GM23338 (cell line): Measurements from ENCODE around the gene SF3B1.

Experiments
- CREB1 ChIP-seq: fragments of 250-450 bp; sonication (Bioruptor Pico); IDR thresholded peaks from 2 replicates; pipeline ENCODE4 v1.5.0; 2020; ENCODE audit warnings: low read depth, mild to moderate bottlenecking, moderate library complexity
- CTCF ChIP-seq, 2 experiments: fragments of 200-600 bp in 1 of 2; sonication (generic) in 1 of 2; conservative IDR thresholded peaks; 2 replicates each; pipeline versions ENCODE4 v1.5.1 to v1.6.1; 2016 to 2017; ENCODE audit warnings: antibody characterized with exemption in 2 of 2, low read depth in 2 of 2, mild to moderate bottlenecking in 2 of 2, moderate library complexity in 1 of 2
- ETS1 ChIP-seq: IDR thresholded peaks from 2 replicates; pipeline ENCODE4 v1.6.1; 2016; ENCODE audit warnings: antibody characterized with exemption
- EZH2 ChIP-seq: fragments of 200-600 bp; sonication (generic); IDR thresholded peaks from one replicate; pipeline ENCODE4 v1.8.0; 2017; ENCODE audit warnings: antibody characterized with exemption, mild to moderate bottlenecking, low read depth; ENCODE audit not compliant: unreplicated experiment
- EZH2phosphoT487 ChIP-seq: fragments of 200-600 bp; sonication (generic); IDR thresholded peaks from one replicate; pipeline ENCODE4 v1.8.1; 2018; ENCODE audit warnings: antibody characterized with exemption; ENCODE audit not compliant: unreplicated experiment
- JUNB ChIP-seq: IDR thresholded peaks from one replicate; pipeline ENCODE4 v1.6.1; 2016; ENCODE audit warnings: antibody characterized with exemption; ENCODE audit not compliant: unreplicated experiment
- NANOG ChIP-seq: IDR thresholded peaks from 2 replicates; pipeline ENCODE4 v1.6.1; 2016; ENCODE audit warnings: antibody characterized with exemption, borderline replicate concordance
- POLR2AphosphoS5 ChIP-seq: IDR thresholded peaks from 2 replicates; pipeline ENCODE4 v1.6.1; 2016; ENCODE audit warnings: antibody characterized with exemption, low read depth
- REST ChIP-seq: IDR thresholded peaks from one replicate; pipeline ENCODE4 v1.6.1; 2018; ENCODE audit warnings: antibody characterized with exemption; ENCODE audit not compliant: unreplicated experiment
- STAT1 ChIP-seq: IDR thresholded peaks from one replicate; pipeline ENCODE4 v1.6.1; 2016; ENCODE audit warnings: antibody characterized with exemption; ENCODE audit not compliant: unreplicated experiment
- ZNF114 ChIP-seq: fragments of 250-450 bp; sonication (Bioruptor Pico); IDR thresholded peaks from 2 replicates; pipeline ENCODE4 v1.5.0; 2020; ENCODE audit warnings: mild to moderate bottlenecking, moderate library complexity
- ZNF331 ChIP-seq: fragments of 250-450 bp; sonication (Bioruptor Pico); IDR thresholded peaks from 2 replicates; pipeline ENCODE4 v1.5.0; 2020; ENCODE audit warnings: low read depth, mild to moderate bottlenecking, moderate library complexity

GRCh38 chr2:197431858-197432257, 3.0 kb downstream of the SF3B1 start:
- TF ChIP-seq EZH2 = no peak
- no peak for TF ChIP-seq CTCF (conservative IDR thresholded peaks at IDR 0.05; ENCODE audit: low read depth in 2 of 2)
- no peak for TF ChIP-seq POLR2AphosphoS5
- no peak for TF ChIP-seq EZH2phosphoT487
- no peak for TF ChIP-seq REST
- no peak for TF ChIP-seq ETS1
- no peak for TF ChIP-seq NANOG
- no peak for TF ChIP-seq ZNF114 (CRISPR knock-in tag)
- no peak for TF ChIP-seq CREB1 (CRISPR knock-in tag)
- no peak for TF ChIP-seq STAT1
- no peak for TF ChIP-seq ZNF331 (CRISPR knock-in tag)
- TF ChIP-seq JUNB = no peak
